GM18502 (cell line): ENCODE results near the gene CGN.

Experiments
- ATAC-seq: cut with Tn5 transposase; IDR thresholded peaks from one replicate; pipeline ENCODE4 v1.9.1; 2021; ENCODE audit warnings: mild to moderate bottlenecking; ENCODE audit not compliant: unreplicated experiment, poor library complexity

The CGN gene, protein sequence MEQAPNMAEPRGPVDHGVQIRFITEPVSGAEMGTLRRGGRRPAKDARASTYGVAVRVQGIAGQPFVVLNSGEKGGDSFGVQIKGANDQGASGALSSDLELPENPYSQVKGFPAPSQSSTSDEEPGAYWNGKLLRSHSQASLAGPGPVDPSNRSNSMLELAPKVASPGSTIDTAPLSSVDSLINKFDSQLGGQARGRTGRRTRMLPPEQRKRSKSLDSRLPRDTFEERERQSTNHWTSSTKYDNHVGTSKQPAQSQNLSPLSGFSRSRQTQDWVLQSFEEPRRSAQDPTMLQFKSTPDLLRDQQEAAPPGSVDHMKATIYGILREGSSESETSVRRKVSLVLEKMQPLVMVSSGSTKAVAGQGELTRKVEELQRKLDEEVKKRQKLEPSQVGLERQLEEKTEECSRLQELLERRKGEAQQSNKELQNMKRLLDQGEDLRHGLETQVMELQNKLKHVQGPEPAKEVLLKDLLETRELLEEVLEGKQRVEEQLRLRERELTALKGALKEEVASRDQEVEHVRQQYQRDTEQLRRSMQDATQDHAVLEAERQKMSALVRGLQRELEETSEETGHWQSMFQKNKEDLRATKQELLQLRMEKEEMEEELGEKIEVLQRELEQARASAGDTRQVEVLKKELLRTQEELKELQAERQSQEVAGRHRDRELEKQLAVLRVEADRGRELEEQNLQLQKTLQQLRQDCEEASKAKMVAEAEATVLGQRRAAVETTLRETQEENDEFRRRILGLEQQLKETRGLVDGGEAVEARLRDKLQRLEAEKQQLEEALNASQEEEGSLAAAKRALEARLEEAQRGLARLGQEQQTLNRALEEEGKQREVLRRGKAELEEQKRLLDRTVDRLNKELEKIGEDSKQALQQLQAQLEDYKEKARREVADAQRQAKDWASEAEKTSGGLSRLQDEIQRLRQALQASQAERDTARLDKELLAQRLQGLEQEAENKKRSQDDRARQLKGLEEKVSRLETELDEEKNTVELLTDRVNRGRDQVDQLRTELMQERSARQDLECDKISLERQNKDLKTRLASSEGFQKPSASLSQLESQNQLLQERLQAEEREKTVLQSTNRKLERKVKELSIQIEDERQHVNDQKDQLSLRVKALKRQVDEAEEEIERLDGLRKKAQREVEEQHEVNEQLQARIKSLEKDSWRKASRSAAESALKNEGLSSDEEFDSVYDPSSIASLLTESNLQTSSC

GRCh38 chr1:151510957-151511635 lies at the start of gene CGN:
CGN (plus strand) TSS chr1:151511387; CDS start chr1:151518520, 7,133 bp downstream.
- ATAC-seq, result peak; percentile 89

DNA sequence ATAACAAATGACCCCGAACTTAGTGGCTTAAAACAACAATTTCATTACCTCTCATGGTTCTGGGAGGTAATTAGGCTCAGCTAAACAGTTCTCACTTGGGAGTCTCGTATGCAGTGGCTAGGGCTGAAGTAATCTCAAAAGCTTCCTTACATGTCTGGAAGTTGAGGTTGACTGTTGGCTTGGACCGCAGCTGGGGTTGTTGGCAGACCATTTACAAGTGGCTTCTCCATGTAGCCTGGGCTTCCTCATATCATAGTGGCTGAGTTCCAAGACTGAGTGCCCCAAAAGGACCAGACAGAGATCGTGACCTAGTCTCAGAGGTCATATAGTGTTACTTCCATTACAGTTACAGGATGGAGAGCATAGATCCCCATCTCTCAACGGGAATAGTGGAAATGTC lies 49.5 kb upstream of the CGN start:
- ATAC-seq, result no peak

GRCh38 chr1:151465026-151465425 lies 46.2 kb upstream of the CGN start:
- no peak for ATAC-seq

- ATAC-seq, result no peak
These were observed 38.1 kb upstream of the CGN start for GRCh38 chr1:151472856-151473731.

GRCh38 chr1:151474745-151475144 lies 36.4 kb upstream of the CGN start:
- ATAC-seq, result no peak

DNA sequence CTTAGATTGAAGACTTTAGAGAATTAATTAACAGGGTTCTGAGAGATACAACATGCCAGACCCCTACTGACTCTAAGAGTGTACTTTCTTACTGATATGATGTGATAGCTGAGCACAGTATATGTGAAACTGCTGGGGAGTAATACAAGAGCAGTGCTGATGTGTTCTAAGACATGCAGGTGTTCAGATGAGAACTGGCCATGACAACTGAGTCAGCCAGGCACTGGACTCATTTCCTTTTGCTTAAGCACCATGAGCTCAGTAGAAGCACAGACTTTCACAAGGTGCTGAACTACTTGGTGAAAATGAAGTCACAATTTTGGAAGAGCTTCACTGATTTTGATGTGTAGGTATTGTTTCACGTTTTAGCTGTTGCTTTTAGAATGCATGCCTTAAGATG lies 36.0 kb upstream of the CGN start:
- no peak for ATAC-seq

- no peak for ATAC-seq
These were observed 35.1 kb upstream of the CGN start for GRCh38 chr1:151476083-151476482.

GRCh38 chr1:151477066-151477465 lies 34.1 kb upstream of the CGN start:
- no peak for ATAC-seq

- ATAC-seq, result no peak
These were observed 32.9 kb upstream of the CGN start for GRCh38 chr1:151478140-151478812.

DNA sequence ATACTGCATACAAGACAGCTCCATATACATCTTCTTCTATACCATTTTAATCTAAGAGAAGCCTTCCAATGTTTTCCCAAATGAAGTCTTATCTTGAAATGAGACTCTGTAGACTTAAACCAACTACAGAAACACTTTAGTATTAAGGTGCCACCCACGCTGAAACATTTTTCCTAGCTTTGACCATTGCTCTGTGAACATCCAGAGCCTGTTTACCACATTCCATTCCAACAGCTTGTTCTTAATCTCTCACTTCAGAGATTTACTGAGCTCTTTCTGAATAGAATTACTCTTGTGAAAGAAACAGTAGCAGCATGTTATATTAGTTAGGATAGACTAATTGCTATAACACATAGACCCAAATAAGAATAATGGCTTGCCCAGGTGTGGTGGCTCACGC lies 32.3 kb upstream of the CGN start:
- ATAC-seq, result no peak

- no peak for ATAC-seq
These were observed 31.7 kb upstream of the CGN start for GRCh38 chr1:151479462-151479861.

DNA sequence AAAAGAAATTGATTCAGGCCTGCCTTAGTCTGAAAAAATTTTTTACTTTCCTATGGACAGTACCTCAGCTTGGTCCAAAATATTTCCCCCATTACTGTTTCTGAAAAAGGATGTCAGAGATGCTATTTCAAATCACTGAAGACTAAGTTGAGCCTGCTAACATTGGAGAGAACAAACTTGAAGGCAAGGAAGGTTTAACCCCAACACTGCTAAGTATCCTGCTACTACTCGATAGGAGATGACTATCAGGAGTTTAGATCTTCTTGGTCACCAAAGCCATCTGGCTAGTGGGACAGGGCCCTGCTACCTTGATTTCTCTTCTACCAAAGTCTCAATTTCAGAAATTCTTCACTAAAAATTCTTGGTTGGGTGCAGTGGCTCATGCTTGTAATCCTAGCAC lies 29.2 kb upstream of the CGN start:
- no peak for ATAC-seq

GRCh38 chr1:151485685-151486255 lies 25.4 kb upstream of the CGN start:
- no peak for ATAC-seq

- no peak for ATAC-seq
These were observed 24.6 kb upstream of the CGN start for GRCh38 chr1:151486557-151486956.

- no peak for ATAC-seq
These were observed 19.5 kb upstream of the CGN start for GRCh38 chr1:151491641-151492040.

DNA sequence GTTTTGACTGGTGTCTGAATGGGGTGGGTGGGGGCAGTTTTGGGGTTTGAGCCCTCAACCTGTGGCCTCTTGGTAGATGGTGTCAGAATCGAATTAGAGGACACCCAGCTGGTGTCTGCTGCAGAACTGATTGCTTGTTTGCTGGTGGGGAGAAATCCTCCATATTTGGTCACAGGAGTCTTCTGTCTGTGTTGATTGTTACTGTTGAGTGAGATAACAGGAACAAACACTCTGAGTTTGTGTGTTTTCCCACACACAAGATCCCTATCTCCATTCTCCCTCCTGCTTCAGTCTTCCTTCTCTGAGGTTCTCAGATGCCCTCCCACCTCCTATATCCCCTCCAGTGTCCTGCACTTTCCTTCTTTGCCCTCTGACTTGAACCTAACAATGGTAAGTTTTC lies 19.1 kb upstream of the CGN start:
- no peak for ATAC-seq

GRCh38 chr1:151493042-151493441 lies 18.1 kb upstream of the CGN start:
- ATAC-seq, result no peak

DNA sequence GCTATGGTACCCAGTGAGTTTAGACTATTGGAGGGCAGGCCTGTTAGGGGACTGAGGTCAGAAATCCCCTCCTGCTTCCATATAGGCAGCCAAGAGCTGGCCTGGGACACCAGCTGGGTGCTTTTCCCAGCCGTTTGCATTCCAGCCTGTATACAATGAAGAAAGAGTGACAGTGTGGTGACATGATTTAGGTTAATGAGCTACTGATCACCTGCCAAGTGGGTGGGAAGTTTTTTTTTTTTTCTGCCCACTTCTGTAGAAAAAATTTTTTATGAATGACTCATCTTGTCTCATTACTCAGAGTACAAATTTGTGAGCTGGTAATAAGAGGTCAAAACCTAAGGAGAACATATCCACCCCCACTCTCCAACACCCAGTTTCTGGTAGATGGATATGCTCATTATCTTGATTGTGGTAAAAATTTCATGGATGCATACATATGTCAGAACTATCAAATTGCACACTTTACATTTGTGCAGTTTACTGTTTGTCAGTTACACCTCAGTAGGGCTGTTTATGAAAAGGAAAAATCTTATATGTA lies 16.4 kb upstream of the CGN start:
- ATAC-seq, result no peak
